Activated T-helper 17 cell treated with anti-CD3 and anti-CD28 coated beads, Interleukin-2, amount 50 U/mL, for 72 hours (primary cell): ENCODE data around the gene XK. TPM values are rescaled to one million over a fixed set of nuclear protein-coding genes. Genes with fewer than 3 reads are reported as not detected.
"Not testable (repeated sequence)": the region's sequence is repeated elsewhere in the genome, so short reads cannot be mapped to it uniquely, and the experiment has no call there.

ENCODE experiments used
- ATAC-seq: fragments of 150-1000 bp; cut with Tn5 transposase; replicated peaks from 2 replicates; pipeline ENCODE4 v1.10.0; 2021; ENCODE audit warnings: mild to moderate bottlenecking, moderate library complexity
- H3K27ac Mint-ChIP-seq: one replicate; pipeline ENCODE4 v1.8.0; 2022; ENCODE audit warnings: mixed read lengths
- H3K27me3 Mint-ChIP-seq: one replicate; pipeline ENCODE4 v1.8.0; 2022; ENCODE audit warnings: mixed read lengths
- H3K36me3 Mint-ChIP-seq: one replicate; pipeline ENCODE4 v1.8.0; 2022; ENCODE audit warnings: low read depth, mild to moderate bottlenecking, mixed read lengths
- H3K4me1 Mint-ChIP-seq: one replicate; pipeline ENCODE4 v1.8.0; 2022; ENCODE audit warnings: mixed read lengths
- H3K4me3 Mint-ChIP-seq: one replicate; pipeline ENCODE4 v1.8.0; 2022; ENCODE audit warnings: mild to moderate bottlenecking, mixed read lengths
- H3K9me3 Mint-ChIP-seq: one replicate; pipeline ENCODE4 v1.8.0; 2022; ENCODE audit warnings: mixed read lengths
- total RNA-seq, 2 donors: library from RNA; stranded (reverse); gene quantifications; one replicate each; pipeline ENCODE4 v1.2.3, GENCODE V29; 2022

Gene XK
- not detected for total RNA-seq

- ATAC-seq = peak; percentile 74
- Mint-ChIP-seq H3K4me1 (no peaks in the 10 kb centered on the region), H3K9me3 (no peaks in the 10 kb centered on the region), H3K4me3 (peak within 1 kb of the TSS; percentile 60), H3K27me3 (no peaks in the 10 kb centered on the region), H3K27ac (no peak within 1 kb of the TSS), H3K36me3 (no peaks in the 10 kb centered on the region)
Measured at GRCh38 chrX:37685381-37686359, at the start of gene XK. Gene XK, plus strand, starts transcription at chrX:37685791. Its CDS starts 171 bp downstream, at chrX:37685962.

GRCh38 chrX:37638047-37638446, 47.5 kb upstream of the XK start:
- H3K27me3 Mint-ChIP-seq = peaks cover 3% of the 10 kb centered on the region
- H3K36me3 Mint-ChIP-seq = no peaks in the 10 kb centered on the region
- H3K4me3 Mint-ChIP-seq = no peak overlapping the region
- H3K4me1 Mint-ChIP-seq = no peaks in the 10 kb centered on the region
- H3K27ac Mint-ChIP-seq = no peak overlapping the region
- ATAC-seq = no peak
- H3K9me3 Mint-ChIP-seq = no peaks in the 10 kb centered on the region

GRCh38 chrX:37640142-37640541, 45.4 kb upstream of the XK start:
- Mint-ChIP-seq H3K4me1 (no peaks in the 10 kb centered on the region), H3K27ac (no peak overlapping the region), H3K9me3 (no peaks in the 10 kb centered on the region), H3K4me3 (no peak overlapping the region), H3K36me3 (no peaks in the 10 kb centered on the region), H3K27me3 (peaks cover 3% of the 10 kb centered on the region)
- ATAC-seq = no peak

- Mint-ChIP-seq H3K36me3 (no peaks in the 10 kb centered on the region), H3K9me3 (no peaks in the 10 kb centered on the region)
Measured at GRCh38 chrX:37641859-37642258, 43.7 kb upstream of the XK start.

GRCh38 chrX:37644381-37645305, 40.9 kb upstream of the XK start:
- no peak for ATAC-seq
- H3K27me3 Mint-ChIP-seq = no peaks in the 10 kb centered on the region
- H3K27ac Mint-ChIP-seq = no peak overlapping the region
- H3K36me3 Mint-ChIP-seq = no peaks in the 10 kb centered on the region
- H3K4me3 Mint-ChIP-seq = no peak overlapping the region
- H3K4me1 Mint-ChIP-seq = no peaks in the 10 kb centered on the region
- H3K9me3 Mint-ChIP-seq = no peaks in the 10 kb centered on the region

More at GRCh38 chrX:37641859-37642258, 43.7 kb upstream of the XK start:
- peaks cover 3% of the 10 kb centered on the region for H3K27me3 Mint-ChIP-seq
- no peak overlapping the region for H3K27ac Mint-ChIP-seq
- no peak for ATAC-seq
- H3K4me3 Mint-ChIP-seq = no peak overlapping the region
- no peaks in the 10 kb centered on the region for H3K4me1 Mint-ChIP-seq

GRCh38 chrX:37646254-37646653, 39.3 kb upstream of the XK start:
- no peak for ATAC-seq
- no peaks in the 10 kb centered on the region for H3K36me3 Mint-ChIP-seq
- H3K4me1 Mint-ChIP-seq = no peaks in the 10 kb centered on the region
- H3K9me3 Mint-ChIP-seq = no peaks in the 10 kb centered on the region
- no peaks in the 10 kb centered on the region for H3K27me3 Mint-ChIP-seq
- H3K27ac Mint-ChIP-seq = no peak overlapping the region
- H3K4me3 Mint-ChIP-seq = no peak overlapping the region

- H3K27ac Mint-ChIP-seq, H3K36me3 Mint-ChIP-seq: not testable (repeated sequence)
Measured at GRCh38 chrX:37650879-37651278, 34.7 kb upstream of the XK start.

GRCh38 chrX:37651921-37652452, 33.6 kb upstream of the XK start:
- Mint-ChIP-seq H3K9me3 (no peaks in the 10 kb centered on the region), H3K4me1 (no peaks in the 10 kb centered on the region), H3K4me3 (no peak overlapping the region), H3K27me3 (no peaks in the 10 kb centered on the region), H3K36me3 (no peaks in the 10 kb centered on the region), H3K27ac (no peak overlapping the region)
- ATAC-seq = no peak

More at GRCh38 chrX:37650879-37651278, 34.7 kb upstream of the XK start:
- not testable (repeated sequence) for H3K9me3 Mint-ChIP-seq, H3K27me3 Mint-ChIP-seq, H3K4me3 Mint-ChIP-seq, H3K4me1 Mint-ChIP-seq, ATAC-seq

- Mint-ChIP-seq H3K4me3 (no peak overlapping the region), H3K36me3 (no peaks in the 10 kb centered on the region), H3K4me1 (no peaks in the 10 kb centered on the region), H3K9me3 (no peaks in the 10 kb centered on the region), H3K27ac (no peak overlapping the region), H3K27me3 (no peaks in the 10 kb centered on the region)
- no peak for ATAC-seq
Measured at GRCh38 chrX:37652589-37653231, 32.9 kb upstream of the XK start.

- H3K9me3 Mint-ChIP-seq = no peaks in the 10 kb centered on the region
- H3K27ac Mint-ChIP-seq = no peak overlapping the region
- H3K4me1 Mint-ChIP-seq = no peaks in the 10 kb centered on the region
- H3K4me3 Mint-ChIP-seq = no peak overlapping the region
- H3K27me3 Mint-ChIP-seq = no peaks in the 10 kb centered on the region
- no peaks in the 10 kb centered on the region for H3K36me3 Mint-ChIP-seq
- no peak for ATAC-seq
Measured at GRCh38 chrX:37653397-37654085, 32.0 kb upstream of the XK start.

GRCh38 chrX:37658343-37659030, 27.1 kb upstream of the XK start:
- no peak for ATAC-seq
- H3K9me3 Mint-ChIP-seq = no peaks in the 10 kb centered on the region
- no peaks in the 10 kb centered on the region for H3K27me3 Mint-ChIP-seq
- H3K36me3 Mint-ChIP-seq = no peaks in the 10 kb centered on the region
- no peak overlapping the region for H3K27ac Mint-ChIP-seq
- no peak overlapping the region for H3K4me3 Mint-ChIP-seq
- no peaks in the 10 kb centered on the region for H3K4me1 Mint-ChIP-seq

- H3K4me1 Mint-ChIP-seq = no peaks in the 10 kb centered on the region
- H3K9me3 Mint-ChIP-seq = no peaks in the 10 kb centered on the region
- no peak overlapping the region for H3K27ac Mint-ChIP-seq
- no peak for ATAC-seq
- no peaks in the 10 kb centered on the region for H3K36me3 Mint-ChIP-seq
- no peak overlapping the region for H3K4me3 Mint-ChIP-seq
- no peaks in the 10 kb centered on the region for H3K27me3 Mint-ChIP-seq
Measured at GRCh38 chrX:37659047-37659446, 26.5 kb upstream of the XK start.

GRCh38 chrX:37662181-37662580, 23.4 kb upstream of the XK start:
- Mint-ChIP-seq H3K4me3 (no peak overlapping the region), H3K27me3 (no peaks in the 10 kb centered on the region), H3K4me1 (no peaks in the 10 kb centered on the region), H3K9me3 (no peaks in the 10 kb centered on the region), H3K27ac (no peak overlapping the region), H3K36me3 (no peaks in the 10 kb centered on the region)
- no peak for ATAC-seq
